ENCODE results near the gene PGAP6. TPM values are rescaled to one million over a fixed set of nuclear protein-coding genes. Genes with fewer than 3 reads are reported as not detected.

PGAP6 gene
- total and polyA plus RNA-seq, 3 donors from 2014 or later = 121 to 265 (median 261) TPM

DNA sequence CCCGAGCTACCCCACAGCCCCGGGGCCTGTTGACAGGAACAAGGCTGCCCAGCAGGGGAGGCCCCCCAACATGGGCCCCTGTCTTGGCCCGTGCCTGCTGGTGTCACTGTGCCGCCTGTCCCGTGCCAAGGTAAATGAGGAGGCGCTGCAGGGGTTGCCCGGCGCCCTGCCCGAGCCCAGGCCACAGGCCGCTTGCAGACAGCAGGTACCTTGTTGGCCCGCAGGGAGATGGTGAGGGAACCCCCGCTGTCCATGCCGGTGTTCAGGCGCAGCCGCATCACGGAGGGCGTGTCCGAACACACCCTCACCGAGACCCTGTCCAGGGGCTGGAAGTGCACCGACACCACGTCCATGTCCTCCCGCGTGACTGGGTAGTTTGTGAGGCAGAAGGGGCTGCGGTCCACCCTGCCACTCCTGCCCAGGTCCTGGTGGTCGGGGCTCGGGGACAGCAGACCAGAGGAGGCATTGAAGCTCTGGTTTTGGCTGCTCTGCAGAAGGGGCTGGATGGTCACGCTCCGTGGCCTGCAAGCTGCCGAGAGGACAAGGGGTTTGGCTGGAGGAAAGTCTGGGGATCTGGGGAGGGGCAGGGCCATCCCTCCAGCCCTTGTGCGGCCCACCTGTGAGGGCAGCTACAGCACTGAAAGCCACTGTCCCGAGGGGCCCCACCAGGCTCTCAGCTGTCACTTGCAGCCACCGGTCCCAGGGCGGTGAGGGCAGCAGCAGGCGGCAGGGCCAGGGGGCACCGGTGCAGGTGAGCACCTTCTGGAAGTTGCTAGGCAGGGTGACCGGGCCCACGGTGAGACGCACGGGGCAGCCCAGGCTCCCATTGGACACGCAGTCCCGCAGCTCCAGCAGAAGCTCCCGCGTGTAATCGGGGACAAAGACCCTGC, 5.6 kb downstream of the PGAP6 start:
- no peak overlapping the region for H3K4me3 ChIP-seq
- no peaks in the 10 kb centered on the region for H3K9me3 ChIP-seq
- H3K4me1 ChIP-seq = peaks cover 34% of the 10 kb centered on the region
- intact Hi-C loops (cut with DNase I; ENCODE audit: low total_unique reads) = no loop called here
- no peak overlapping the region for H3K27ac ChIP-seq
- DNase-seq = no peak
- TF ChIP-seq POLR2A (IDR thresholded peaks at IDR 0.05) = no peak
- TF ChIP-seq, protein P1, sequence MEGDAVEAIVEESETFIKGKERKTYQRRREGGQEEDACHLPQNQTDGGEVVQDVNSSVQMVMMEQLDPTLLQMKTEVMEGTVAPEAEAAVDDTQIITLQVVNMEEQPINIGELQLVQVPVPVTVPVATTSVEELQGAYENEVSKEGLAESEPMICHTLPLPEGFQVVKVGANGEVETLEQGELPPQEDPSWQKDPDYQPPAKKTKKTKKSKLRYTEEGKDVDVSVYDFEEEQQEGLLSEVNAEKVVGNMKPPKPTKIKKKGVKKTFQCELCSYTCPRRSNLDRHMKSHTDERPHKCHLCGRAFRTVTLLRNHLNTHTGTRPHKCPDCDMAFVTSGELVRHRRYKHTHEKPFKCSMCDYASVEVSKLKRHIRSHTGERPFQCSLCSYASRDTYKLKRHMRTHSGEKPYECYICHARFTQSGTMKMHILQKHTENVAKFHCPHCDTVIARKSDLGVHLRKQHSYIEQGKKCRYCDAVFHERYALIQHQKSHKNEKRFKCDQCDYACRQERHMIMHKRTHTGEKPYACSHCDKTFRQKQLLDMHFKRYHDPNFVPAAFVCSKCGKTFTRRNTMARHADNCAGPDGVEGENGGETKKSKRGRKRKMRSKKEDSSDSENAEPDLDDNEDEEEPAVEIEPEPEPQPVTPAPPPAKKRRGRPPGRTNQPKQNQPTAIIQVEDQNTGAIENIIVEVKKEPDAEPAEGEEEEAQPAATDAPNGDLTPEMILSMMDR (IDR thresholded peaks at IDR 0.05) = no peak
- no peaks in the 10 kb centered on the region for H3K27me3 ChIP-seq
- 95 to 96% methylated on average over 10 to 44 of the region's 44 CpGs for WGBS, 2 donors
- H3K36me3 ChIP-seq (ENCODE audit: low read depth, missing control alignments) = no peaks in the 10 kb centered on the region

DNA sequence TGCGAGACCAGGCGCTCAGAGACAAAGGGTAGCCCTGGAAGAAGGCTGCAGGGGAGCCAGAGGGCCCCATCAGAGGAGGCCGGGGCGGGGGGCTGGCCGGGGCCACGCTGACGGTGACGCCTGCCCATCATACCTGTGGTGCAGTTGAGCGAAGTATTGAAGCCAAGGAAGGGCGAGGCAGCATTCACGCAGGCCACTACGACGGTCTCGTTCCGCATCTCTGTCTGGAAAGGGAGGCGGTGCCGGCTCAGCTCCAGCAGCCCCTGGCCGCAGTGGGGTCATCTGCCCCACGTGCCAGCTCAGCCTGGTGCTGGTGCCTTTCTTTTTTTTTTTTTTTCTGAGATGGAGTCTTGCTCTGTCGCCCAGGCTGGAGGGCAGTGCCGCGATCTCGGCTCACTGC, 6.6 kb downstream of the PGAP6 start:
- Histone ChIP-seq H3K4me1 (peaks cover 33% of the 10 kb centered on the region), H3K36me3 (ENCODE audit: low read depth, missing control alignments) (no peaks in the 10 kb centered on the region), H3K27ac (no peak overlapping the region), H3K9me3 (no peaks in the 10 kb centered on the region), H3K4me3 (no peak overlapping the region), H3K27me3 (no peaks in the 10 kb centered on the region)
- intact Hi-C loops (cut with DNase I; ENCODE audit: low total_unique reads) = no loop called here
- no peak for TF ChIP-seq POLR2A (IDR thresholded peaks at IDR 0.05)
- TF ChIP-seq, protein P1 (IDR thresholded peaks at IDR 0.05) = no peak
- WGBS, 2 donors = 92 to 94% methylated on average over 23 of the region's 23 CpGs
- DNase-seq = no peak

DNA sequence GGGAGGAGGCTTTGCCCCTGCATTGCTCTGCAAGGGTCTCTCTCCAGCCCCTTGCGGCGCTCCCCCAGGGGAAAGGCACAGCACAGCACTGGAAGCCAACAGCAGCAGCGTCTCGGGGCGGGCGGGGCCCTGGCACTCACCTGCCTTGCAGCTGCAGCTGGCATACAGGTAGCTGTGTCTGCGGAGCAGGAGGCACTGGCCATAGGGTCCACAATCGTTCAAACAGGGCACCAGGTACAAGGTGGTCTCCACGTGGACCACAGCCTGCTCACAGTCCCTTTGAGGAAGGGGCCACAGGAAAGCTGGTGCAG, 7.2 kb downstream of the PGAP6 start:
- WGBS, 2 donors = 93 to 97% methylated on average over 4 to 5 of the region's 9 CpGs
- no peaks in the 10 kb centered on the region for H3K27me3 ChIP-seq

DNA sequence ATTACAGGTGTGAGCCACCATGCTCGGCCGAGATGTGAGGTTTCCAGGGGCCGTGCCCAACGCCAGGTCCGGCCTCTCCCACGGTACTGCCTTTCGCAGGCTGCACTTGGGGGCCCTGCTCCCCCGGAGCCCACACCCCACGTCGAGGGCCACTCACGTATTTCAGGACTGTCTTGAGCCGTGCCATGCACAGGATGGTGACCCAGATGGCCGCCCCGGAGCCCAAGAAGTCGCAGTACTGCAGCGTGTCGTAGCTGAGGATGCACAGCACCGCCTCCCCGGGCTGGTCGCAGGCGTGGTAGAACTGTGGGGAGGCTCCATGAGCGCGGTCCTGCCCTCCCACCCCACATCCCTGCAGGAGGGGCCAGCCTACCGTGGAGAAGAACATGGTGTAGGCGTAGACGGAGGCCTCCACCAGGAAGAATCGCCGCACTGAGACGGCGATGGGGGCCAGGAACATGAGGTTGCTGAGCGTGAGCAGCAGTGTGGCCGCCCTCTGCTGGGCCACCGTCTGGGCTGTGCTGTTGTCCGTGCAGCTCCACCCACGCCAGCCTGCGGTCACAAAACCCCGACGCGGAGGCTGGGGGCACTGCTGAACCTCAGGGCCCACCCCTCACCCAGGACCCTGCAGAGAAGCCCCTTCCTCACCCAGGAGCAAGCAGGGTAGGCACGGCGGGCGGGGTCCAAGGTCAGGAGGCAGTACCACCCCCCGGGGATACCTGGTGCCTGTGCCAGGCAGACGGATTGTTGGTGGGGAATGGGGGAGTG, 7.7 kb downstream of the PGAP6 start:
- TF ChIP-seq, protein P1 (IDR thresholded peaks at IDR 0.05) = no peak
- TF ChIP-seq POLR2A (IDR thresholded peaks at IDR 0.05) = no peak
- intact Hi-C loops (cut with DNase I; ENCODE audit: low total_unique reads) = no loop called here
- no peaks in the 10 kb centered on the region for H3K9me3 ChIP-seq
- H3K27ac ChIP-seq = no peak overlapping the region
- 92 to 93% methylated on average over 16 to 44 of the region's 44 CpGs for WGBS, 2 donors
- H3K27me3 ChIP-seq = no peaks in the 10 kb centered on the region
- peaks cover 31% of the 10 kb centered on the region for H3K4me1 ChIP-seq
- H3K36me3 ChIP-seq (ENCODE audit: low read depth, missing control alignments) = no peaks in the 10 kb centered on the region
- no peak overlapping the region for H3K4me3 ChIP-seq
- no peak for DNase-seq

More for the DNA sequence above, 7.2 kb downstream of the PGAP6 start:
- H3K4me1 ChIP-seq = peaks cover 33% of the 10 kb centered on the region
- H3K9me3 ChIP-seq = no peaks in the 10 kb centered on the region
- intact Hi-C loops (cut with DNase I; ENCODE audit: low total_unique reads) = no loop called here
- no peak overlapping the region for H3K27ac ChIP-seq
- H3K36me3 ChIP-seq (ENCODE audit: low read depth, missing control alignments) = no peaks in the 10 kb centered on the region
- no peak overlapping the region for H3K4me3 ChIP-seq
- DNase-seq = no peak
- TF ChIP-seq POLR2A (IDR thresholded peaks at IDR 0.05) = no peak
- TF ChIP-seq, protein P1 (IDR thresholded peaks at IDR 0.05) = no peak
